ENCODE data around the gene HTR2B.

DNA sequence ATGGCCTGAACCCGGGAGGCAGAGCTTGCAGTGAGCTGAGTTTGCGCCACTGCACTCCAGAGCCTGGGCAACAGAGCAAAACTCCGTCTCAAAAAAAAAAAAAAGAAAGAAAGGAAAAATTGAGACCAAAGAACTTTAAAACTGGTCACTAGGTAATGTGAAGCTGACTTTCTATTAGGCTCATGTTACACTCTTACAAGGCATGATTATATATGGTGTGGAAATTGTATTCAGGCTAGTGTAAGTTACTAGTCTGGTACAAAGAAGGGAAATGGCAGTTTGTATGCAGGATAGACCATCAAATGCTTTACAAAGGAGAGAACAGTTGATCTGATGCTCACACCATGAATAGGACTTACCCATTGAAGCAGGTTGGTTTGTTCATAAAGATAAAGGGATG is 38.2 kb upstream of the HTR2B start:
- TF ChIP-seq, protein P1, sequence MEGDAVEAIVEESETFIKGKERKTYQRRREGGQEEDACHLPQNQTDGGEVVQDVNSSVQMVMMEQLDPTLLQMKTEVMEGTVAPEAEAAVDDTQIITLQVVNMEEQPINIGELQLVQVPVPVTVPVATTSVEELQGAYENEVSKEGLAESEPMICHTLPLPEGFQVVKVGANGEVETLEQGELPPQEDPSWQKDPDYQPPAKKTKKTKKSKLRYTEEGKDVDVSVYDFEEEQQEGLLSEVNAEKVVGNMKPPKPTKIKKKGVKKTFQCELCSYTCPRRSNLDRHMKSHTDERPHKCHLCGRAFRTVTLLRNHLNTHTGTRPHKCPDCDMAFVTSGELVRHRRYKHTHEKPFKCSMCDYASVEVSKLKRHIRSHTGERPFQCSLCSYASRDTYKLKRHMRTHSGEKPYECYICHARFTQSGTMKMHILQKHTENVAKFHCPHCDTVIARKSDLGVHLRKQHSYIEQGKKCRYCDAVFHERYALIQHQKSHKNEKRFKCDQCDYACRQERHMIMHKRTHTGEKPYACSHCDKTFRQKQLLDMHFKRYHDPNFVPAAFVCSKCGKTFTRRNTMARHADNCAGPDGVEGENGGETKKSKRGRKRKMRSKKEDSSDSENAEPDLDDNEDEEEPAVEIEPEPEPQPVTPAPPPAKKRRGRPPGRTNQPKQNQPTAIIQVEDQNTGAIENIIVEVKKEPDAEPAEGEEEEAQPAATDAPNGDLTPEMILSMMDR (IDR thresholded peaks at IDR 0.05), result no peak
- TF ChIP-seq POLR2AphosphoS5 (IDR thresholded peaks at IDR 0.05) (no peak), POLR2A (IDR thresholded peaks at IDR 0.05) (no peak)
